Uterus (tissue), 2 donors: ENCODE data around the gene LYPD8.

ENCODE experiments used
- CTCF ChIP-seq, 4 experiments: fragments of 200-600 bp in 2 of 4; fragments of 450-650 bp in 2 of 4; sonication (generic) in 2 of 4; IDR thresholded peaks; one replicate each; pipeline ENCODE4 v1.5.1; 2016 to 2019; ENCODE audit warnings: antibody characterized with exemption in 4 of 4, mild to moderate bottlenecking in 2 of 4, moderate library complexity in 1 of 4
- POLR2A ChIP-seq, 2 donors: fragments of 450-650 bp; IDR thresholded peaks; one replicate each; pipeline ENCODE4 v1.6.1; 2016; ENCODE audit warnings: antibody characterized with exemption in 2 of 2, mild to moderate bottlenecking in 1 of 2, moderate library complexity in 1 of 2

- TF ChIP-seq POLR2A (IDR thresholded peaks at IDR 0.05) (no peak), CTCF (IDR thresholded peaks at IDR 0.05) (no peak)
Measured at GRCh38 chr1:248751142-248751541, 4.4 kb downstream of the LYPD8 start.
